GM12873 (cell line): ENCODE results near the gene TBC1D30.
A peak's percentile ranks its signal among the peaks of the same experiment; 100 is the strongest.

ENCODE experiments used
- TF ChIP-seq, protein P1 (sequence below): IDR thresholded peaks from 2 replicates; pipeline ENCODE4 v1.5.1; 2012; ENCODE audit warnings: low read depth, mild to moderate bottlenecking, moderate library complexity, low read length, control low read depth; ENCODE audit not compliant: insufficient read depth; ENCODE audit errors: missing control alignments

Gene TBC1D30

DNA sequence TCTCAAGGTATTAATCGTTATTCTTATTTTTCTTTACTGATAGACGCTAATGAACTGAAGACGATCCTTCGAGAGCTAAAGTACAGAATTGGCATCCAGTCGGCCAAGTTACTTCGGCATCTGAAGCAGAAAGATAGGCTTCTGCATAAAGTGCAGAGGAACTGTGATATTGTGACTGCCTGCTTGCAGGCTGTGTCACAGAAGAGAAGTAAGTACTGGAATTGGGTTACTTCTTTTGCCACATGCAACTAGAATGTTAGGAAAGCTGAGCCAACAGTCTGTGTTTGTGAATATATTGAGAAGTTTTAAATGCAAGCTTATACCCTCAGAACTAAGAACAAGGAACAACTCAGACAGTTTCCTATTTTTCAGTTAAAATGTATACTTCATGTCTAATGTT is 38.6 kb upstream of the TBC1D30 start:
- TF ChIP-seq, protein P1, sequence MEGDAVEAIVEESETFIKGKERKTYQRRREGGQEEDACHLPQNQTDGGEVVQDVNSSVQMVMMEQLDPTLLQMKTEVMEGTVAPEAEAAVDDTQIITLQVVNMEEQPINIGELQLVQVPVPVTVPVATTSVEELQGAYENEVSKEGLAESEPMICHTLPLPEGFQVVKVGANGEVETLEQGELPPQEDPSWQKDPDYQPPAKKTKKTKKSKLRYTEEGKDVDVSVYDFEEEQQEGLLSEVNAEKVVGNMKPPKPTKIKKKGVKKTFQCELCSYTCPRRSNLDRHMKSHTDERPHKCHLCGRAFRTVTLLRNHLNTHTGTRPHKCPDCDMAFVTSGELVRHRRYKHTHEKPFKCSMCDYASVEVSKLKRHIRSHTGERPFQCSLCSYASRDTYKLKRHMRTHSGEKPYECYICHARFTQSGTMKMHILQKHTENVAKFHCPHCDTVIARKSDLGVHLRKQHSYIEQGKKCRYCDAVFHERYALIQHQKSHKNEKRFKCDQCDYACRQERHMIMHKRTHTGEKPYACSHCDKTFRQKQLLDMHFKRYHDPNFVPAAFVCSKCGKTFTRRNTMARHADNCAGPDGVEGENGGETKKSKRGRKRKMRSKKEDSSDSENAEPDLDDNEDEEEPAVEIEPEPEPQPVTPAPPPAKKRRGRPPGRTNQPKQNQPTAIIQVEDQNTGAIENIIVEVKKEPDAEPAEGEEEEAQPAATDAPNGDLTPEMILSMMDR = no peak

DNA sequence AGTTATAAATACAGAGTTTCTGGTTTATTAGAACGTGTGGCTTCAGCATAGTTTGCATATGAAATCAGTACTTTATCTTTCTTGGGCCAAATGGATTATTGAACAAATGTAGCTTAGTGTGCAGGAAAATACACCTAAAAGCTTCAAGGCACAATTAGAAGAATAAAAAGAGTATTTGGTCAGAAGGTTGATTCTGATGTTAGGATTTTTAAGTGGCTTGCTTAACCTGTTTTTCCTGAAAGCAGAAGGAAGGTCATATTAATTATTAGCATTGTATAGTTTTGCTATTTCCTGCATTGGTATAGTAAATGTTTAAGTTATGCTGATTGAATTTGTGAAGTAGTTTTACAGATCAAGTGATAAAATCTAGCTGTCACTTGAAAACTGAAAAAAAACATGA is 34.3 kb upstream of the TBC1D30 start:
- TF ChIP-seq, protein P1 = no peak

DNA sequence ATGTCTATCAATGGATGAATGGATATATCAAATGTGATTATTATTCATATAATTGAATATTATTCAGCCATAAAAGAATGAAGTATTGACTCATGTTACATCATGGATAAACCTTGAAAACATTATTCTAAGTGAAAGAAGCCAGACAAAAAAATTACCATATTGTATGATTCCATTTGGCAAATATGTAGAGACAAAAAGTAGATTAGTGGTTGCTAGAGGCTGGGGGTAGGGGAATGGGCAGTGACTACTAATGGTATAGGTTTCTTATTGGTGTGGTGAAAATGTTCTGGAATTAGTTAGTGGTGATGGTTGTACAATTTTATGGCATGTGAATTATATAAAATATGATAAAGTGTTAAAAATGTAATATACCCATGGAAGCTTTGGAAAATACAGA is 33.4 kb upstream of the TBC1D30 start:
- TF ChIP-seq, protein P1 = no peak

DNA sequence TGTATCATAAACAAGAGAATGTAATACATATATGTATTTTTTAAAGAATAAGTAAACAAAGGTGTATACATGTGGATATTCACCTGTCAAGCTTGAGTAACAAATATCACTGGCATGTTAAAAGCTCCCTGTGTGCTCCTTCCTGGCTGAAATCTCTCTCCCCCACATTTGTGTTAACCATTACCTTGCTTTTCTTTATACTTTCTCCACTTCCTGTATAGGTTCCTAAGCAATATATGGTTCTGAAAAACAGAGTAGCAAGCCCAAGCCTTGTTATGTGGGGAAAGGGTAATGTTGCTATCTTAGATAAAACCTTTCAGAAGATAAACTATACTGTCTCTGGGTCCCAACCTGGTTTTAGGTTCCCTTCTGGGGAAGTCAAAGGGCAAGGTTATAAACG is 32.3 kb upstream of the TBC1D30 start:
- TF ChIP-seq, protein P1 = no peak

DNA sequence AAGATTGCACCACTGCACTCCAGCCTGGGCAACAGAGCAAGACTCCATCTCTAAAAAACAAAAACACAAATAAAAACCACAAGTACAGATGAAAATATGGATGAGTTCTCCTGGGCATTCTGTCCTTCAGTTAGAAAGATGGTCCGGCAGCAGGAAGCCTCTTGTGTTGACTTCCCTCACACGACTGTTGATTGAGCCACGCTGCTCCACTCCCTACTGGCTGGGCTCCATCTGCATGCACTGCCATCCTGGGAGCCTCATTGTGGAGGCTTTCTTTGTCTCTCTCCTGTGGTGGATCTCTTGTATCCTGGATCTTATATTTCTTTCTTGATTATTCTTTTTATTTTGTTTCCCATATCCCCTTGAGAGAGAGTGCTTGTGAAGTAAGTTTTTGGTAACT is 30.8 kb upstream of the TBC1D30 start:
- TF ChIP-seq, protein P1 = no peak

DNA sequence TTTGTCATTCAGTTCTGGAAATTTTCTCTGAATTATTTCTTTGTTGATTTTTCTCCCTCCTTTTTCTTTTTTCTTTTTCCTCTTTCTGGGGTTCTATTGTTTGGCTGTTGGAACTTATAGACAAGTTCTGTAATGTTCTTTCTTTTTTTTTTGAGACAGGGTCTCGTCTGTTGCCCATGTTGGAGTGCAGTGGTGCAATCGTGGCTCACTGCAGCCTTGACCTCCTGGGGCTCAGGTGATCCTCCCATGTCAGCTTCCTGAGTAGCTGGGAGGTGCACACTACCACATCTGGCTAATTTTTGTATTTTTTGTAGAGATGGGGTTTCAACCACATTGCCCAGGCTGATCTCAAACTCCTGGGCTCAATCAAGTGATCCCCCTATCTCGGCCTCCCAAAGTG is 30.1 kb upstream of the TBC1D30 start:
- TF ChIP-seq, protein P1 = no peak

DNA sequence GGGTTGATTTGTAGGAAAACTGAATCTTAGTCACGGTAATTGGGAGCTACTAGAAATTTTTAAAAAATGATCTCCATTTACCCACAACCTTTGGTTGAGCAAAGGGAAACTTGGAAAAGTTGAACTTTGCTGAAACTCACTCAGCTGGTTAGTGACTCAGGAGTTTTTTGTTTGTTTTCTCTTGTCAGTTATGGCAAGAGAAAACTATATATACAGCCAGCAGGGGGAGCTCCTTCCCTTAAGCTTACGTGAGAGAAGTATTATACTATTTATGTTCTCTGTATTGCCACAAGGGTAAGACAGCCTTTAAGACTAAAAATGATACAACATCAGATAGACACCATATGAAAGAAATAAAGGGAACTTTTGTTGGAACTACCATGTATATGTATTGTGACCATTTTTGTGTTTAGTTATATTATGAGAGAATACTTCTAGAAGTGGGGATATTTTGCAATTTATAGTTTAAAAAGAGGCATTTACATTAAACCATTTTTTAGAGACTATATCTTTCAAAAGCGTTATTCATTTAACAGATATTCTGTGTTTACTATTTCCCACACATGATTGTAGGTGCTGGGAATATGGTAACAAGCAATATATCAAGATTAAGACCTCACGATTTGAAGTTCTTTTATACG is 28.1 kb upstream of the TBC1D30 start:
- TF ChIP-seq, protein P1 = peak; percentile 74
